GM18498 (cell line): Measurements from ENCODE around the gene LLGL2.

Experiments
- ATAC-seq: cut with Tn5 transposase; IDR thresholded peaks from one replicate; pipeline ENCODE4 v1.9.1; 2021; ENCODE audit warnings: mild to moderate bottlenecking, moderate library complexity; ENCODE audit not compliant: unreplicated experiment

LLGL2 gene

GRCh38 chr17:75607086-75607485 is 81.6 kb downstream of the LLGL2 start:
- no peak for ATAC-seq

DNA sequence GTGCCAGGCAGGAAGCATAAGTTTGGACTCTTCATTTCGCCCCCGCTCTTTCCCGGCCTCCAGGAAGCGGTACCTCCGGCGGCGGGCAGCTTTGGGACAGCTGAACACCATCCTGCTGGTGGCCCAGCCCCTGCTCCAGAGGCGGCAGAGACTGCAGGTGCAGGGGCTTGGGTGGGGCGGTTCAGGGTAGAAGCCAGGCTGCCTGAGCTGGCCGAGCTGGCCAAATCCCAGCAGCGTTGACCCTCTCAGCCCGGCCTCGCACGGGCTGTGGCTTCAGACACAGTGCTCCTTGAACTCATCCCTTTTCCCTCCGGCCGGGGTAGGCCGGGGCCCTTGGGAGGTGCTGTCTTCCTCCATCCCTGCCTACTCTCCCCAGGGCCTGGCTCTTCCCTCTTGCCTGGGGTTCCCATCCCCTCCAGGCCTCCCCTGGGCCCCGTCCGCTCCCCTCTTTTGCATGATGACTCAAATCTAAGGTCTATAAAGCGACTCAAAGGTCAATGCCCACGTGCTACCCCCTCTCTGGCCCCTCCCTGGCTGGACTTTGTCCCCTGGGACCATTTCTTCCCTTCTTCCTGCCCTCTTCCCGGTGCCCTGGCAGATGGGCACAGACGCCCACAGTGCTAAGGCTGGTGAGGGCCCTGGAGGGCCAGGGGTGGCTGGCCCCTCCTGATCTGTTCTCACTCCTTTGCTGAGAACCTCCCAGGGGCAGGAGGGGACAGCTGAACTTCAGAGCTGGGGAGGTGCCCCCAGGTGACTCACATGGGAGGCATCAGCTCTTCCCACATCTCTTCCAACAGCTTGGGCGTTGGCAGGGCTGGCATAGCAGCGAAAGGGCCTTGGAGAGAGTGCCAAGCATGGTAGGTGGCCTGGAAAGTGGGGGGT is 84.8 kb downstream of the LLGL2 start:
- ATAC-seq = no peak

- no peak for ATAC-seq
Observed at GRCh38 chr17:75611851-75612429, 86.4 kb downstream of the LLGL2 start.

DNA sequence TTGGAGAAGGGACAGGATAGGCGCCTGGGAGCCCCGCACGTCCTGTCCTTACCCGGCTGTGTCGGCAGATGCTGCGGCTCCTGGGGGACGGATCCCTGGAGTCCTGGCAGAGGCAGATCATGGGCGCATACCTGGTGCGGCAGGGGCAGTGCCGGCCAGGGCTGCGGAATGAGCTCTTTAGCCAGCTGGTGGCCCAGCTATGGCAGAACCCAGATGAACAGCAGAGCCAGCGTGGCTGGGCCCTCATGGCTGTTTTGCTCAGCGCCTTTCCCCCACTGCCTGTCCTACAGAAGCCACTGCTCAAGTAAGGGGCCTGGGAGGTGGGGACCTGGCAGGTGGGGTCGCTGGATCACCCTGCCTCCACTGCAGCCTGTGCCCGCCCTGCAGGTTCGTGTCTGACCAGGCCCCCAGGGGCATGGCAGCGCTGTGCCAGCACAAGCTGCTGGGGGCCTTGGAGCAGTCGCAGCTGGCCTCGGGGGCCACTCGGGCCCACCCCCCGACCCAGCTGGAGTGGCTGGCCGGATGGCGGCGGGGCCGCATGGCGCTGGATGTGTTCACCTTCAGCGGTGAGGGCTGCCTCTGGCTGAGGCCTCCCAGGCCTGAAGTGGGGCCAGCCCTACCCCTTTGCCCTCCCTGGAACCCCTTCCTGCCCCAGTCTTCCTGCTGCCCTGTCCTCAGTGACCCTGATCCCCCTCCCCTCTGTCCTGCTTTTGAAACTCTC is 87.6 kb downstream of the LLGL2 start:
- ATAC-seq = no peak

GRCh38 chr17:75614006-75614405 is 88.5 kb downstream of the LLGL2 start:
- ATAC-seq = no peak

- no peak for ATAC-seq
Observed at GRCh38 chr17:75614556-75615270, 89.2 kb downstream of the LLGL2 start.

DNA sequence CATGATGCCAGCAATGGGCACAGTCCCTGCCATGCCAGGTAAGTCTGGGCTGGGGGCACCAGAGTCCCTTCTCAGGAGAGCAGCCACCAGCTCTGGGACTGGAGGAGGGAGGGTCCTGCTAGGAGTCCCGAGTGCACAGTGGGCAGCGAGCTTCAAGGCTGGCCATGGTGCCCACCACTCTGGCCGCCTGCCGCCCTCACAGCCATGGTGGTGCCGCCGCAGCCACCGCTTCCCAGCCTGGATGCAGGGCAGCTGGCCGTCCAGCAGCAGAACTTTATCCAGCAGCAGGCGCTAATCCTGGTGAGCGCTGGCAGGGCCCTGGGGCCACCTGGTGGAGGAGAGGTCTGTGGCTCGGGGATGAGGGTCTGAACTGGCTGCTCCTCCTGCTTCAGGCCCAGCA is 89.8 kb downstream of the LLGL2 start:
- ATAC-seq = no peak

DNA sequence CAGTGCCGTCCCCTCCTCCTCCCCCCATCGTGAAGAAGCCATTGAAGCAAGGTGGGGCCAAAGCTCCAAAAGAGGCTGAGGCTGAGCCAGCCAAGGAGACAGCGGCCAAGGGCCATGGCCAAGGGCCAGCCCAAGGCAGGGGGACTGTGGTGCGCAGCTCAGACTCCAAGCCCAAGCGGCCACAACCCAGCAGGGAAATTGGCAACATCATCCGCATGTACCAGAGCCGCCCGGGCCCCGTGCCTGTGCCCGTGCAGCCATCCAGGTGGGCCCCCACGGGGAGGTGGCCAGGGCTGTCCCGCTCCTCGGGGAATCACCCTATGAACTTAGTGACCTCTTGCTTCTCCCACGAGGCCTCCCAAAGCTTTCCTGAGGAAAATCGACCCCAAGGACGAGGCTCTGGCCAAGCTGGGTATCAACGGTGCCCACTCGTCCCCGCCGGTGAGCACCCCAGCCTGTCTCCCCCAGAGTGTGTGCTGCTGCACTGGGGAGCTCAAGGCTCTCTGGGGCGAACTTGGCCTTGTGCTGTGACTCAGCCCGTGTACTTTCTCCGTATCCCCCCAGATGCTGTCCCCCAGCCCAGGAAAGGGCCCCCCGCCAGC is 91.1 kb downstream of the LLGL2 start:
- ATAC-seq = no peak

GRCh38 chr17:75617218-75617617 is 91.7 kb downstream of the LLGL2 start:
- ATAC-seq = no peak

GRCh38 chr17:75617675-75618074 is 92.2 kb downstream of the LLGL2 start:
- no peak for ATAC-seq

- ATAC-seq = no peak
Observed at GRCh38 chr17:75619506-75620431, 94.3 kb downstream of the LLGL2 start.

GRCh38 chr17:75621489-75621888 is 96.0 kb downstream of the LLGL2 start:
- ATAC-seq = no peak

GRCh38 chr17:75622076-75622475 is 96.6 kb downstream of the LLGL2 start:
- ATAC-seq = no peak

DNA sequence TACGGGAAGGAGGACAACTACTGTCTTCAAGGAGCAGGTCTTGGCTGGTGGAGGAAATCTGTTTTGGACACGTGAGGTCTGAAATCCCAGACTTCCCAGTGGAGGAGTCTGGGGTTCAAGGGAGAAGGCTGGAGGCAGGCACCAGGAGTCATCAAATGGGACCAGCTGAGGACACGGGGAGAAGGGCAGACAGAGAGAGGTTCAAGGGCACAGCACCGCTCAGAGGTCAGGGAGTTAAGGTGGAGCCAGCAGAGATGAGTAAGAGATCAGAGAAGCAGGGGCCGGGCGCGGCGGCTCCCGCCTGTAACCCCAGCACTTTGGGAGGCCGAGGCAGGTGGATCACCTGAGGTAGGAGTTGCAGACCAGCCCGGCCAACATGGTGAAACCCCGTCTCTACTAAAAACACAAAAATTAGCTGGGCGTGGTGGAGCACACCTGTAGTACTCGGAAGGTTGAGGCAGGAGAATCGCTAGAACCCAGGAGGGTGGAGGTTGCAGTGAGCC is 97.3 kb downstream of the LLGL2 start:
- no peak for ATAC-seq

GRCh38 chr17:75623386-75623785 is 97.9 kb downstream of the LLGL2 start:
- ATAC-seq = no peak

GRCh38 chr17:75624021-75624420 is 98.5 kb downstream of the LLGL2 start:
- no peak for ATAC-seq
